Measurements from ENCODE around the gene TFEB. TPM values are rescaled to one million over a fixed set of nuclear protein-coding genes. Genes with fewer than 3 reads are reported as not detected.

TFEB gene
- polyA plus RNA-seq (3.0 to 10.3 TPM (median 4.3 TPM) in 3 replicates), polyA minus RNA-seq (3.6 to 12.2 TPM (median 8.6 TPM) in 3 replicates)
- 3.4 TPM for polyA plus RNA-seq (2011; ENCODE audit: low read depth)
- 4.2 and 5.5 TPM in 2 replicates for polyA plus RNA-seq (2011; cell fraction: cytosol; rRNA removed)
- 7.6 and 8.9 TPM in 2 replicates for polyA plus RNA-seq (2011; cell fraction: nucleus; rRNA removed)
- 4.4 and 8.7 TPM in 2 replicates for polyA plus RNA-seq (2012; ENCODE audit: low replicate concordance)
- 10.2 TPM for polyA minus RNA-seq (2011; cell fraction: cytosol; rRNA and poly(A)+ RNA removed)
- 6.7 and 9.1 TPM in 2 replicates for polyA minus RNA-seq (2011; cell fraction: nucleus; rRNA and poly(A)+ RNA removed)

DNA sequence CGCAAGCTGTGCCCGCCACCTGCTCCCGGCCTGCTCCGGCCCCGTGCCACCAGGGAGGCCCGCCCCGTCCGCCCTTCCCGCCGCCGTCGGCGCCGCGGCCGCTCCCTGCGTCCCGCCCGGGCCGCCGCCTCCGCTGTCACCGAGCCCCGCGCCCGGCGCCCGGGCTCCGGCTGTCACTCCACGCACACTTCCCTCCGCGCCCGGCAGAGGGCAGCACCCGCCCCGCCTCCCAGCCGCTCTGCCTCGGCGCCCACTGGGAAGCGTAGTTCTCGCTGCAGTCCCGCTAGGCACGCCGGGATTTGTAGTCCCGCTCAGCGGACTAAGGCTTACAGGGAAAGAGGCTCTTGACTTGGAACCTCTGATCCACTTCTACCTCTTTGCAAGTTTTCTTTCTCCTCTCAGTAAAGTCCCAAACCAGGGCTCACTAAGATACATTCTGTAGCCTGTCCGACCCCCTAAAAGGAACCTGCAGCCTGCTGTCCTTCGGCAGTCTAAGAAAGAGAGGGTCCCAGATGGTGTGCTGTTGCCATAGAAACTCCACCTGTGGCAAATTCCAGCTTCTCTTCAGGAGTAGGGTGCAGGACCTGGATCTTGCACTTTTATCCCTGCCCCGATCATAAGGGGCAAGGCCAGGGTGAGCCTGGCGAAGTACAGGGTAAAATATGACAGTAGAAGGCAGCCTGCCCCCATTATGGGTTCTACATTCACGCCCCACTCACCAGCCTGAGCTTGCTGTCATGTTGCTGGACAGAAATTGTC, at the start of gene TFEB:
TFEB (minus strand) TSS at position 182 of the 759 bp plus-strand sequence. CDS start 44,395 bp downstream, outside the sequence.
- H2AFZ ChIP-seq (ENCODE audit: control insufficient read depth, low read length) = peak within 1 kb of the TSS; percentile 63
- peak; percentile 73 for FAIRE-seq
- H3K27ac ChIP-seq (ENCODE audit: control insufficient read depth, insufficient read depth, low read length) = no peak within 1 kb of the TSS

GRCh38 chr6:41784581-41785171, 49.3 kb upstream of the TFEB start:
- Histone ChIP-seq H3K27ac (ENCODE audit: control insufficient read depth, insufficient read depth, low read length) (no peak overlapping the region), H3K4me3 (ENCODE audit: control insufficient read depth in 2 of 3, extremely low read depth in 1 of 3, insufficient read depth in 2 of 3, low read depth in 1 of 3, low read length in 3 of 3) (peak overlapping the region in 2 of 3 experiments; percentile 13 to 30), H3K9me1 (ENCODE audit: control insufficient read depth, extremely low read depth, insufficient read depth, low read length) (no peaks in the 10 kb centered on the region), H3K9me3 (ENCODE audit: control insufficient read depth, low read depth, low read length) (no peaks in the 10 kb centered on the region), H3K27me3 (ENCODE audit: control insufficient read depth, extremely low read depth, insufficient read depth, low read length) (no peaks in the 10 kb centered on the region), H3K9ac (ENCODE audit: control insufficient read depth, extremely low read depth, insufficient read depth, low read length) (no peak overlapping the region), H3K4me2 (ENCODE audit: control insufficient read depth, extremely low read depth, insufficient read depth, low read depth, low read length) (peak overlapping the region; percentile 51), H3K4me1 (ENCODE audit: control insufficient read depth, extremely low read depth, insufficient read depth, low read length) (peaks cover 34% of the 10 kb centered on the region), H4K20me1 (ENCODE audit: control insufficient read depth, extremely low read depth, insufficient read depth, low read length) (no peaks in the 10 kb centered on the region), H3K36me3 (ENCODE audit: control insufficient read depth in 2 of 2, extremely low read depth in 1 of 2, insufficient read depth in 2 of 2, low read length in 2 of 2) (peaks cover 8% of the 10 kb centered on the region in 2 experiments), H2AFZ (ENCODE audit: control insufficient read depth, low read length) (no peak overlapping the region), H3K79me2 (ENCODE audit: control insufficient read depth, insufficient read depth, low read length) (peaks cover 15% of the 10 kb centered on the region)
- FAIRE-seq (no peak), DNase-seq (ENCODE audit: low read depth, low spot score) (no peak)
- dilution Hi-C loops (cut with MboI; ENCODE audit: extremely low pct_ligation_motif_present, low sequenced_read_pairs) = no loop called here
- TF ChIP-seq EZH2 (IDR thresholded peaks at IDR 0.05; ENCODE audit: low read length) = no peak
- TF ChIP-seq, protein P1, sequence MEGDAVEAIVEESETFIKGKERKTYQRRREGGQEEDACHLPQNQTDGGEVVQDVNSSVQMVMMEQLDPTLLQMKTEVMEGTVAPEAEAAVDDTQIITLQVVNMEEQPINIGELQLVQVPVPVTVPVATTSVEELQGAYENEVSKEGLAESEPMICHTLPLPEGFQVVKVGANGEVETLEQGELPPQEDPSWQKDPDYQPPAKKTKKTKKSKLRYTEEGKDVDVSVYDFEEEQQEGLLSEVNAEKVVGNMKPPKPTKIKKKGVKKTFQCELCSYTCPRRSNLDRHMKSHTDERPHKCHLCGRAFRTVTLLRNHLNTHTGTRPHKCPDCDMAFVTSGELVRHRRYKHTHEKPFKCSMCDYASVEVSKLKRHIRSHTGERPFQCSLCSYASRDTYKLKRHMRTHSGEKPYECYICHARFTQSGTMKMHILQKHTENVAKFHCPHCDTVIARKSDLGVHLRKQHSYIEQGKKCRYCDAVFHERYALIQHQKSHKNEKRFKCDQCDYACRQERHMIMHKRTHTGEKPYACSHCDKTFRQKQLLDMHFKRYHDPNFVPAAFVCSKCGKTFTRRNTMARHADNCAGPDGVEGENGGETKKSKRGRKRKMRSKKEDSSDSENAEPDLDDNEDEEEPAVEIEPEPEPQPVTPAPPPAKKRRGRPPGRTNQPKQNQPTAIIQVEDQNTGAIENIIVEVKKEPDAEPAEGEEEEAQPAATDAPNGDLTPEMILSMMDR (optimal IDR thresholded peaks at IDR 0.05 in 1 of 3, IDR thresholded peaks at IDR 0.05 in 1 of 3, conservative IDR thresholded peaks at IDR 0.05 in 1 of 3; ENCODE audit: extremely low read depth in 1 of 3, insufficient read depth in 2 of 3, low read length in 3 of 3) = no peak

More for the DNA sequence above, at the start of gene TFEB:
- Histone ChIP-seq H3K4me3 (ENCODE audit: control insufficient read depth in 2 of 3, extremely low read depth in 1 of 3, insufficient read depth in 2 of 3, low read depth in 1 of 3, low read length in 3 of 3) (peak within 1 kb of the TSS; percentile 63 to 80 (median 69)), H3K4me2 (ENCODE audit: control insufficient read depth, extremely low read depth, insufficient read depth, low read depth, low read length) (peak within 1 kb of the TSS; percentile 58), H3K36me3 (ENCODE audit: control insufficient read depth in 2 of 2, extremely low read depth in 1 of 2, insufficient read depth in 2 of 2, low read length in 2 of 2) (no peaks in the 10 kb centered on the region), H3K9ac (ENCODE audit: control insufficient read depth, extremely low read depth, insufficient read depth, low read length) (peak within 1 kb of the TSS; percentile 50), H3K9me1 (ENCODE audit: control insufficient read depth, extremely low read depth, insufficient read depth, low read length) (no peaks in the 10 kb centered on the region), H4K20me1 (ENCODE audit: control insufficient read depth, extremely low read depth, insufficient read depth, low read length) (no peaks in the 10 kb centered on the region), H3K9me3 (ENCODE audit: control insufficient read depth, low read depth, low read length) (no peaks in the 10 kb centered on the region), H3K4me1 (ENCODE audit: control insufficient read depth, extremely low read depth, insufficient read depth, low read length) (peaks cover 35% of the 10 kb centered on the region), H3K79me2 (ENCODE audit: control insufficient read depth, insufficient read depth, low read length) (no peaks in the 10 kb centered on the region), H3K27me3 (ENCODE audit: control insufficient read depth, extremely low read depth, insufficient read depth, low read length) (no peaks in the 10 kb centered on the region)
- no peak for DNase-seq (ENCODE audit: low read depth, low spot score)
- TF ChIP-seq, protein P1 (optimal IDR thresholded peaks at IDR 0.05 in 1 of 3, IDR thresholded peaks at IDR 0.05 in 1 of 3, conservative IDR thresholded peaks at IDR 0.05 in 1 of 3; ENCODE audit: extremely low read depth in 1 of 3, insufficient read depth in 2 of 3, low read length in 3 of 3) = peak in 2 of 3 experiments; percentile 71 to 93
- no peak for TF ChIP-seq EZH2 (IDR thresholded peaks at IDR 0.05; ENCODE audit: low read length)
- dilution Hi-C loops (cut with MboI; ENCODE audit: extremely low pct_ligation_motif_present, low sequenced_read_pairs) = no loop called here
